ENCODE data around the gene LRRTM2. TPM values are rescaled to one million over a fixed set of nuclear protein-coding genes. Genes with fewer than 3 reads are reported as not detected.

Gene LRRTM2
- total RNA-seq, 1 experiment from 2014 or later = not detected

GRCh38 chr5:138832218-138832617 lies 42.9 kb downstream of the LRRTM2 start:
- BruUV-seq (replicated peaks) = no TSS peak
- peak overlapping the region; percentile 0 for H3K27ac Mint-ChIP-seq (ENCODE audit: low read depth, unreplicated experiment)
- peaks cover 34% of the 10 kb centered on the region for H3K4me1 Mint-ChIP-seq (ENCODE audit: insufficient read depth, unreplicated experiment)
- DNase-seq (ENCODE audit: unreplicated experiment) = no peak
- H3K4me3 Mint-ChIP-seq (ENCODE audit: unreplicated experiment) = no peak overlapping the region
- peaks cover 57% of the 10 kb centered on the region for H3K36me3 Mint-ChIP-seq (ENCODE audit: insufficient read depth, unreplicated experiment)
- no peak for TF ChIP-seq CTCF (IDR thresholded peaks at IDR 0.05; ENCODE audit: unreplicated experiment)
- H3K9me3 Mint-ChIP-seq (ENCODE audit: unreplicated experiment) = peaks cover 11% of the 10 kb centered on the region
- POLR2A ChIA-PET = interaction anchor here (5.4 kb wide), 1 partner anchor 12 kb away, joined by 27 read pairs; no protein-coding TSS in a partner anchor
- intact Hi-C loops (cut with micrococcal nuclease) = no loop called here
- H3K27me3 Mint-ChIP-seq (ENCODE audit: insufficient read depth, unreplicated experiment) = no peaks in the 10 kb centered on the region
- CTCF ChIA-PET = no interaction called here

DNA sequence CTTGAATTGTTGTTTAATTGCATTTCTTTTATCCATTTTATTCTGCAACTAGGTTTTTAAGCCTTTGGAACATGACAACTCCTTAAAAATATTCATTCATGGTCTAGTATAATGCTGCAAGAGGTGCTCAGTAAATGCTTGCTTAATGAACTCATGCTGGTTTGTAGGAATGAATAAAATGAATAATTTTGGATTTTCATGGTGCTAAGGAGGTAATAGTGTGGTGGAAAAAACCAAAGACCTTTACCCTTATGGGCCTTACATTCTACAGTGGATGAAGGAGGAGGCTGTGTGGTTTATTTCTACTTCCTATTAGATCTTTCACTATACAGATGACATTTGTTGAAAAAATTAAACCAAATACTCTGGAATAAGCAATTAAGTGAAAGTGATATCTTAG lies 43.4 kb downstream of the LRRTM2 start:
- H3K36me3 Mint-ChIP-seq (ENCODE audit: insufficient read depth, unreplicated experiment) = peaks cover 62% of the 10 kb centered on the region
- no TSS peak for BruUV-seq (replicated peaks)
- no peak overlapping the region for H3K4me3 Mint-ChIP-seq (ENCODE audit: unreplicated experiment)
- CTCF ChIA-PET = no interaction called here
- POLR2A ChIA-PET = interaction anchor here (5.4 kb wide), 1 partner anchor 13 kb away, joined by 27 read pairs; no protein-coding TSS in a partner anchor
- peaks cover 34% of the 10 kb centered on the region for H3K4me1 Mint-ChIP-seq (ENCODE audit: insufficient read depth, unreplicated experiment)
- peaks cover 9% of the 10 kb centered on the region for H3K9me3 Mint-ChIP-seq (ENCODE audit: unreplicated experiment)
- no peaks in the 10 kb centered on the region for H3K27me3 Mint-ChIP-seq (ENCODE audit: insufficient read depth, unreplicated experiment)
- TF ChIP-seq CTCF (IDR thresholded peaks at IDR 0.05; ENCODE audit: unreplicated experiment) = no peak
- no peak for DNase-seq (ENCODE audit: unreplicated experiment)
- intact Hi-C loops (cut with micrococcal nuclease) = no loop called here
- peak overlapping the region; percentile 0 for H3K27ac Mint-ChIP-seq (ENCODE audit: low read depth, unreplicated experiment)

DNA sequence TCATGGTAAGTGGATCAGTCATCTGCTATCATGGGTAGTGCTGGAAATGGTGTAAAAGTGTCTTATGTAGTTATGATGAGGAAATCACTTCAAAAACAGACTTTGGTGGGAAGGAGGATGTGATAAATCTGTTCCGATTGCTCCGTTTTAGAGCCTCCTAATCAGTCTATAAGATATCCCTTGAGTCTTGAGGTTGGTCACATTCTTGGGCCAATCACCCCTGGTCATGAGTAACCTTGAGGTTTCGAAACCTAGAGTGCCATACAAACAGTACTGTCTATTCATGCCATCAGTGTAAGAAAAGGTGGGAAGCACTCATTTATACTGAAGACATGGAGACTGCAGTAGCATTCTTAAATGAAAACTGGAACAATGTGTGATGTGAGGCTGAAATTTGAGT lies 45.8 kb downstream of the LRRTM2 start:
- CTCF ChIA-PET = interaction anchor here (0.7 to 0.8 kb wide), 2 partner anchors 11 to 27 kb away, joined by 3 read pairs; no protein-coding TSS in a partner anchor
- Mint-ChIP-seq H3K4me1 (ENCODE audit: insufficient read depth, unreplicated experiment) (peaks cover 22% of the 10 kb centered on the region), H3K9me3 (ENCODE audit: unreplicated experiment) (peaks cover 2% of the 10 kb centered on the region), H3K36me3 (ENCODE audit: insufficient read depth, unreplicated experiment) (peaks cover 64% of the 10 kb centered on the region), H3K27ac (ENCODE audit: low read depth, unreplicated experiment) (no peak overlapping the region), H3K27me3 (ENCODE audit: insufficient read depth, unreplicated experiment) (no peaks in the 10 kb centered on the region), H3K4me3 (ENCODE audit: unreplicated experiment) (no peak overlapping the region)
- no TSS peak for BruUV-seq (replicated peaks)
- DNase-seq (ENCODE audit: unreplicated experiment) = peak; percentile 53
- intact Hi-C loops (cut with micrococcal nuclease) = loop anchor here (10.0 kb wide), 1 partner anchor 185 kb away; no protein-coding TSS in a partner anchor
- POLR2A ChIA-PET = interaction anchor here (0.6 to 1.0 kb wide), 2 partner anchors 10 to 26 kb away, joined by 4 read pairs; no protein-coding TSS in a partner anchor
- TF ChIP-seq CTCF (IDR thresholded peaks at IDR 0.05; ENCODE audit: unreplicated experiment) = no peak

- H3K36me3 Mint-ChIP-seq (ENCODE audit: insufficient read depth, unreplicated experiment) = peaks cover 61% of the 10 kb centered on the region
- no peaks in the 10 kb centered on the region for H3K27me3 Mint-ChIP-seq (ENCODE audit: insufficient read depth, unreplicated experiment)
- intact Hi-C loops (cut with micrococcal nuclease) = loop anchor here (10.0 kb wide), 1 partner anchor 184 kb away; no protein-coding TSS in a partner anchor
- no TSS peak for BruUV-seq (replicated peaks)
- no peak for TF ChIP-seq CTCF (IDR thresholded peaks at IDR 0.05; ENCODE audit: unreplicated experiment)
- DNase-seq (ENCODE audit: unreplicated experiment) = no peak
- no peak overlapping the region for H3K27ac Mint-ChIP-seq (ENCODE audit: low read depth, unreplicated experiment)
- H3K4me3 Mint-ChIP-seq (ENCODE audit: unreplicated experiment) = no peak overlapping the region
- POLR2A ChIA-PET = interaction anchor here (0.6 to 1.0 kb wide), 3 partner anchors 11 to 20 kb away, joined by 3 to 4 read pairs (median 3); no protein-coding TSS in a partner anchor
- no peaks in the 10 kb centered on the region for H3K9me3 Mint-ChIP-seq (ENCODE audit: unreplicated experiment)
- CTCF ChIA-PET = interaction anchor here (0.8 kb wide), 1 partner anchor 10 kb away, joined by 3 read pairs; no protein-coding TSS in a partner anchor
- H3K4me1 Mint-ChIP-seq (ENCODE audit: insufficient read depth, unreplicated experiment) = peaks cover 19% of the 10 kb centered on the region
Observed at GRCh38 chr5:138828556-138828955, 46.6 kb downstream of the LRRTM2 start.
